ENCODE results near the gene ZNF552. TPM values are rescaled to one million over a fixed set of nuclear protein-coding genes. Genes with fewer than 3 reads are reported as not detected.

ZNF552 gene
- total RNA-seq, 4 donors from 2014 or later: 2.7 to 8.7 (median 4.5) TPM

GRCh38 chr19:57789288-57789687 is 25.4 kb downstream of the ZNF552 start:
- H3K4me1 ChIP-seq: no peaks in the 10 kb centered on the region
- no peak for TF ChIP-seq EP300 (IDR thresholded peaks at IDR 0.05)
- TF ChIP-seq CTCF (IDR thresholded peaks at IDR 0.05): no peak
- no peak for TF ChIP-seq POLR2A (IDR thresholded peaks at IDR 0.05)
- TF ChIP-seq POLR2AphosphoS5 (IDR thresholded peaks at IDR 0.05): no peak
- no peak overlapping the region for H3K4me3 ChIP-seq
- peaks cover 0 to 84% of the 10 kb centered on the region in 2 donors for H3K36me3 ChIP-seq
- no peak overlapping the region for H3K27ac ChIP-seq
- H3K9me3 ChIP-seq: peaks cover 0 to 65% (median 4%) of the 10 kb centered on the region in 3 donors
- H3K27me3 ChIP-seq: no peaks in the 10 kb centered on the region
- no peak for ATAC-seq
- 80 to 95% methylated on average over 2 to 4 of the region's 4 CpGs for WGBS, 2 donors (ENCODE audit: low coverage in 1 of 2)

GRCh38 chr19:57788114-57788692 is 26.5 kb downstream of the ZNF552 start:
- Histone ChIP-seq H3K4me3 (no peak overlapping the region), H3K27me3 (no peaks in the 10 kb centered on the region), H3K4me1 (no peaks in the 10 kb centered on the region), H3K27ac (no peak overlapping the region), H3K9me3 (peaks cover 0 to 72% (median 4%) of the 10 kb centered on the region in 3 donors), H3K36me3 (peaks cover 0 to 79% of the 10 kb centered on the region in 2 donors)
- ATAC-seq: no peak
- no peak for TF ChIP-seq POLR2AphosphoS5 (IDR thresholded peaks at IDR 0.05)
- no peak for TF ChIP-seq POLR2A (IDR thresholded peaks at IDR 0.05)
- no peak for TF ChIP-seq EP300 (IDR thresholded peaks at IDR 0.05)
- TF ChIP-seq CTCF (IDR thresholded peaks at IDR 0.05): no peak

GRCh38 chr19:57786906-57787305 is 27.8 kb downstream of the ZNF552 start:
- H3K36me3 ChIP-seq: peaks cover 0 to 79% of the 10 kb centered on the region in 2 donors
- H3K27me3 ChIP-seq: no peaks in the 10 kb centered on the region
- no peaks in the 10 kb centered on the region for H3K4me1 ChIP-seq
- peaks cover 0 to 84% (median 4%) of the 10 kb centered on the region in 3 donors for H3K9me3 ChIP-seq
- no peak for ATAC-seq
- TF ChIP-seq POLR2A (IDR thresholded peaks at IDR 0.05) (no peak), EP300 (IDR thresholded peaks at IDR 0.05) (no peak), POLR2AphosphoS5 (IDR thresholded peaks at IDR 0.05) (no peak), CTCF (IDR thresholded peaks at IDR 0.05) (no peak)
- WGBS, 2 donors (ENCODE audit: low coverage in 1 of 2): 96 to 100% methylated on average over 4 to 5 of the region's 5 CpGs
- no peak overlapping the region for H3K4me3 ChIP-seq
- H3K27ac ChIP-seq: no peak overlapping the region

GRCh38 chr19:57786286-57786685 is 28.4 kb downstream of the ZNF552 start:
- Histone ChIP-seq H3K36me3 (peaks cover 0 to 80% of the 10 kb centered on the region in 2 donors), H3K27me3 (no peaks in the 10 kb centered on the region), H3K27ac (no peak overlapping the region), H3K9me3 (peaks cover 0 to 90% (median 4%) of the 10 kb centered on the region in 3 donors), H3K4me1 (no peaks in the 10 kb centered on the region), H3K4me3 (no peak overlapping the region)
- 92% methylated on average over 2 of the region's 38 CpGs; no CpG with 5 or more reads in 1 of the 2 donors for WGBS, 2 donors (ENCODE audit: low coverage in 1 of 2)
- ATAC-seq: no peak
- no peak for TF ChIP-seq POLR2AphosphoS5 (IDR thresholded peaks at IDR 0.05)
- no peak for TF ChIP-seq CTCF (IDR thresholded peaks at IDR 0.05)

- Histone ChIP-seq H3K4me3 (no peak overlapping the region), H3K27ac (no peak overlapping the region), H3K9me3 (peaks cover 0 to 98% (median 1%) of the 10 kb centered on the region in 3 donors), H3K36me3 (peaks cover 0 to 91% of the 10 kb centered on the region in 2 donors), H3K4me1 (no peaks in the 10 kb centered on the region), H3K27me3 (no peaks in the 10 kb centered on the region)
- 97% methylated on average over 9 to 10 of the region's 10 CpGs for WGBS, 2 donors (ENCODE audit: low coverage in 1 of 2)
- TF ChIP-seq CTCF (IDR thresholded peaks at IDR 0.05) (no peak), POLR2A (IDR thresholded peaks at IDR 0.05) (no peak), EP300 (IDR thresholded peaks at IDR 0.05) (no peak), POLR2AphosphoS5 (IDR thresholded peaks at IDR 0.05) (no peak)
- no peak for ATAC-seq
Observed at GRCh38 chr19:57779220-57779845, 35.4 kb downstream of the ZNF552 start.
